GM12801 (cell line): Measurements from ENCODE around the gene ALG8.

Experiments used
- TF ChIP-seq, protein P1 (sequence below): IDR thresholded peaks from one replicate; pipeline ENCODE4 v1.5.1; 2011; ENCODE audit warnings: control low read depth; ENCODE audit not compliant: insufficient read length; ENCODE audit errors: extremely low read depth

ALG8 gene

DNA sequence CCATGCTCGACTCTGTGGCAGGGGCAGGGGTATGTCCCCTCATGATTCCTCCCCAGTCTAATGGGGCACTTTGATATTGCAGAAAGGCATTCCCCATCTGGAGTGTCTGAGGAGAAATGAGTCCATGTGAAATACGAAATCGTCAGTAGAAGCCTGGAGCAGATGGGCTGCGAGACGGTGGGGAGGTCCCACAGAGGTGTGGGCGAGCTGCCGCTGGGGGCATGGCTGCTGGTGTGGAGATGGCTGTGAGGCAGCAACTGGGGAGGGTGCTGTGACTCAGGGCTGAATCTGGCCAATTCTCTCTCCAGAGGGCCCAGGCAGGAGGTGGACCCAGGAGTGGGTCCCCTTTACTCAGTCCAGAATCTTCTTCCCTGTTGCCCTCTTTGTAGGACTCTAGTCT is 37.8 kb upstream of the ALG8 start:
- TF ChIP-seq, protein P1, sequence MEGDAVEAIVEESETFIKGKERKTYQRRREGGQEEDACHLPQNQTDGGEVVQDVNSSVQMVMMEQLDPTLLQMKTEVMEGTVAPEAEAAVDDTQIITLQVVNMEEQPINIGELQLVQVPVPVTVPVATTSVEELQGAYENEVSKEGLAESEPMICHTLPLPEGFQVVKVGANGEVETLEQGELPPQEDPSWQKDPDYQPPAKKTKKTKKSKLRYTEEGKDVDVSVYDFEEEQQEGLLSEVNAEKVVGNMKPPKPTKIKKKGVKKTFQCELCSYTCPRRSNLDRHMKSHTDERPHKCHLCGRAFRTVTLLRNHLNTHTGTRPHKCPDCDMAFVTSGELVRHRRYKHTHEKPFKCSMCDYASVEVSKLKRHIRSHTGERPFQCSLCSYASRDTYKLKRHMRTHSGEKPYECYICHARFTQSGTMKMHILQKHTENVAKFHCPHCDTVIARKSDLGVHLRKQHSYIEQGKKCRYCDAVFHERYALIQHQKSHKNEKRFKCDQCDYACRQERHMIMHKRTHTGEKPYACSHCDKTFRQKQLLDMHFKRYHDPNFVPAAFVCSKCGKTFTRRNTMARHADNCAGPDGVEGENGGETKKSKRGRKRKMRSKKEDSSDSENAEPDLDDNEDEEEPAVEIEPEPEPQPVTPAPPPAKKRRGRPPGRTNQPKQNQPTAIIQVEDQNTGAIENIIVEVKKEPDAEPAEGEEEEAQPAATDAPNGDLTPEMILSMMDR = no peak

DNA sequence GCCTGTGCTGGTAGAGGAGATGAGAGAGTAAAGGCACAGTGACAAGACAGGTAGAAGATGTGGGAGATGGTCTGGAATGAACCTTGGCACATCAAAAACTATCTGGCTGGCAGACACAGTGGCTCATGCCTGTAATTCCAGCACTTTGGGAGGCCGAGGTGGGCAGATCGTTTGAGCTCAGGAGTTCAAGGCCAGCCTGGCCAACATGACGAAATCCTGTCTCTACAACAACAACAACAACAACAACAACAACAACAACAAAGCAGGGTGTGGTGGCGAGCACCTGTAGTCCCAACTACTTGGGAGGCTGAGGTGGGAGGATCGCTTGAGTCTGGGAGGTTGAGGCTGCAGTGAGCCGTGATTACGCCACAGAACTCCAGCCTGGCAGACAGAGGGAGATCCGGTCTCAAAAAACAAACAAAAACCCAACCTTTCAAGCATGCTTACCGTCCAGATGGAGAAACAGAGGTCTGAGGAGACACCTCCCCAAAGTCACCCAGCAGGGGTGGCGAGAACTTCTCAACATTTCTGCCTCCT is 37.2 kb upstream of the ALG8 start:
- TF ChIP-seq, protein P1 = no peak

DNA sequence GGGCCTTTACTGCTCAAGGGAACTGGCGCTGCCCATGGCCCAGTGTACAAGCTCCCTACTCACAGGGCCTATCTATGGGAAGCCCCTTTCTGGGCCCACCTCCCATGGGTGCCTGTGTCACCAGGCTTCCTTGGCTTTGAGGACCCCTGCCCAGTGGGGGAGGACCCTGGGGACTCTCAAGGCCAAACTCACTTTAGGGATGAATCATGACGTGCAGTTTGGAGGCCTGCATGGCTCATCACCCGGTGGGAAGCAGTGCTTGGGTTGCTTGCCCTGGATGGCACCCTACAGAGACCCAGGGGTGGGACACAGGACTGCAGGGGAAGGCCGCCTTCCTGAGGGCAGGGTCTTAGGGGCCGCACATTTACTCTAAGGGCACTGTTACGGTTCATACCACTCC is 32.5 kb upstream of the ALG8 start:
- TF ChIP-seq, protein P1 = no peak

DNA sequence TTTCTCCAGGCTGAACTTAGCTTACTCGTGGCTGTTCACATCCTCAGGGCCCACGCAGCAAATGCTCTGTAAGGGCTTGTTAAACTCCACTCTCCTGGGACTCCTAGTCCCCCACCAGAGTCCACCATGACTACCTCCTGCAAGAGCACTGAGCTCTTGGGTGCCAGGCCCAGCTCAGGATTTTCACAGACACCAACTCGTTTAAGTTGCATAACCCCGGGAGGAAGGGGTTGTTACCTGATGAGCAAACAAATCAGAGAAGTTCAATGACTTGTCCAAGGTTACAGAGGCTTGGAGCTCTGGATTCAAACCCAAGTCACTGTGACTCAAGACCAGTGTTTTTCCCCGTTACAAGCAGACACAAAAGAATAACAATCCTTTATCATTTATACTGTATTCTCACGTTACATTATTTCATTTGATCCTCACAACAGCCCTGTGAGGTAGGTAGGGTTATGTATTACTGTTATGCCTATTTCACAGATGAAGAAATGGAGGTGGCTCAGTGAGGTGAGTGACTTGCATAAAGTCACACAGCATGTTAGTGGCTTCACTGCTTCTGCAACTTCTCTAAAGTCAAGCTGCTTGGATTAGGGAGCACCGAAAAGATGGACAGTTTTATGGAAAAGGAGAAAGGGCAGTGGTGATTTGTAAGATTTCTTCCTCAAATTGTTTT is 31.6 kb upstream of the ALG8 start:
- TF ChIP-seq, protein P1 = no peak

DNA sequence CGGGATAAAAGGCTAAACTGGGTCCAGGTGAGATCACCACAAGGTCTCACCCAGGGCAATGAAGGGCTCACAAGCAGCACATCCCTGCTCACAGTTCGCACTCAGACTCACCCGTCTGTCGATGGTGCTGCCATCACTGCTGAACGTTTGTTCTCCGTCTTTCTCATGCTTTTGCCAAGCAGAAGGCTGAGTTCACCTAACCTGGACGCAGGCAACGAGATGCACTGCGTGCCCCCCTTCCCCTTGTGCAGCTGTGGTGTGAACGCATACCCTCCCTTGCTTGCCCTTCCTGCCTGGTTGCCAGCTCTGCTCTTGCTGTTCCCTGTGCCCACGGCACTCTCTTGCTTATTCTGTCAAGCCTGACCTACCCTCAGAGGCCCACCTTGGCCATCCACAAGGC is 31.0 kb upstream of the ALG8 start:
- TF ChIP-seq, protein P1 = no peak

DNA sequence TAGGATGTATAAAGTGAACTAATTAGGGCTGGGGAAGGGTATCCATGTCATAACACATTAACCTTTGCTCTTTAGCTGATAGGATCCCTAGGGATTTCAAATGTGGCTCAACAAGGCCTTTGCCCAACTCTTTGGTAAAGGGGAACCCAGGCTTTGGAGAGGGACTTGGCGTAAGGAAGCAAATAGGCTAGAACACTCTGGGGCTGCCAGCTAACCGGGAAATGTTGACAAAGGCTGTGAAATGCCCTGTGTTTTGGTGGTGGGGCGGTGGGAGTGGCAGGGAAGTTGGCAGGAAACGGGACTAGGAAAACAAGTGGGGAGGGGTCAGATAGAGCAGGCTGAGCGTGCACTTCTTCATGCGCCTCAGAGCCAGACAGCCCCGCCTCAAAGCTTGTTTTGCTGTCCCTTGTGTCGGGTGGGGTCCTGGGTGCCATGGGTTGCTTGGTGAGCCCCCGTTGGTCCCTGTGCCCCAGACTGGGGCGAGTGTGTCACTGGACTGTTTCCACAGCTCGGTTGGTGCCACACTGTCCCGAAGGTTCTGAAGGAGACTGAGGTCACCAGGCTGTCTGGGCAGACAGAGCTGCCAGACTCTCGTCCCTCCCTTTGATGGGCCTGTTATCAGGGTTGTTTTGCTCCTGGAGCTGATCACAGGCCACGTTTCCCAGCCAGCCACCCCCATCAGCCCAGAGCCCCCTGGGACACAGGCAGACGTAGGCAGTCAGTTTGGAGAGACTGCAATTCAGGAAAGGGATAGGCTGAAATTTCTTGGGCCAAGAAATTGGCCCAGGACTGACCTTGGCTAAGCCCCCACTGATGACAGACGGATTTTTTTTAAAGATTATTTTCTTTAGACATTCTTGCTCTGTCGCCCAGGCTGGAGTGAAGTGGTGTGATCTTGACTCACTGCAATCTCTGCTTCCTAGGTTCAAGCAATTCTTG is 29.4 kb upstream of the ALG8 start:
- TF ChIP-seq, protein P1 = no peak

DNA sequence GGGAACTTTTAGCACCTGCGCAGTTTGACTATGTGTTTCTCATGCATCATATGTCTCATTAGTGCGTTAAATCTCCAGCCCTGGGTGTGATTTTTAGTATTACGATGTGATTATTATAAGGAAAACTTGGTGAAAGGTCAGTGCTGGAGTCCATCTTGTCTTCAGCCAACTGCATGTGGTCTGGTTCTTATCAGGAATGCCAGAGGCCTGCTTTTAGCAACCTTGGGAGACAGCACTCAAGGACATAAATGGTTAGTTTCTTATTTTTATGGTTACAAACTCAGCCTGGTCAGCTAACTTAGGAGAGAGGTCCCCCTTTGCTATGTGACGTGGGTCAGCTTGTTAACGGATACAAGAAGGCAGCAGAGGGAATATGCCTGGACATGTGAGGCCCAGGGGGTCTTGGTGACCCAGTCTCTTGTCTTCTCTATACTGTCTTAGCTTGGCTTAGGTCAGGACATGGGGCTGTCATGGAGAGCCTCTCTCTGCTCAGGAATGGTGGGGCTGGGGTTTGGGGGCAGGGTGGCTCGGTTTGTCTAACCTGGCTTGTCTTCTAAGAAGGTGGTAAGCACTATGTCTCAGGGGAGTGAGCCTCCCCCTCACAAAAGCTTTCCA is 27.5 kb upstream of the ALG8 start:
- TF ChIP-seq, protein P1 = no peak
